T-helper 1 cell treated with Interleukin-12 subunit alpha and Interleukin-12 subunit beta and Interleukin-4 antibody, amounts not matched to agents 30 ng/mL and 1 ng/mL, for 36 hours (primary cell): Measurements from ENCODE around the gene CPT1A. TPM values are rescaled to one million over a fixed set of nuclear protein-coding genes. Genes with fewer than 3 reads are reported as not detected.

Experiments
- intact Hi-C: fragments of 100-400 bp; cut with micrococcal nuclease; formaldehyde crosslinking; loops from one replicate; pipeline ENCODE4 v1.15.1; 2024
- total RNA-seq: library from RNA; stranded (reverse); gene quantifications from 2 replicates; pipeline ENCODE4 v1.2.3, GENCODE V29; 2022

CPT1A gene
- total RNA-seq, 1 donor from 2014 or later, result 28.3 TPM

GRCh38 chr11:68832476-68833181 lies 9.1 kb downstream of the CPT1A start:
- intact Hi-C loops, result no loop called here

GRCh38 chr11:68831124-68831523 lies 10.6 kb downstream of the CPT1A start:
- intact Hi-C loops, result no loop called here

GRCh38 chr11:68829581-68829980 lies 12.1 kb downstream of the CPT1A start:
- intact Hi-C loops, result no loop called here

- intact Hi-C loops, result no loop called here
Observed at GRCh38 chr11:68828957-68829356, 12.8 kb downstream of the CPT1A start.

- intact Hi-C loops, result no loop called here
Observed at GRCh38 chr11:68828155-68828931, 13.4 kb downstream of the CPT1A start.

GRCh38 chr11:68827733-68828132 lies 14.0 kb downstream of the CPT1A start:
- intact Hi-C loops, result no loop called here

GRCh38 chr11:68826726-68827125 lies 15.0 kb downstream of the CPT1A start:
- intact Hi-C loops, result no loop called here

- intact Hi-C loops, result no loop called here
Observed at GRCh38 chr11:68825571-68825970, 16.1 kb downstream of the CPT1A start.

GRCh38 chr11:68822546-68822945 lies 19.2 kb downstream of the CPT1A start:
- intact Hi-C loops, result no loop called here

GRCh38 chr11:68821670-68822069 lies 20.0 kb downstream of the CPT1A start:
- intact Hi-C loops, result no loop called here

- intact Hi-C loops, result no loop called here
Observed at GRCh38 chr11:68819362-68819761, 22.4 kb downstream of the CPT1A start.

- intact Hi-C loops, result no loop called here
Observed at GRCh38 chr11:68818181-68818580, 23.5 kb downstream of the CPT1A start.

GRCh38 chr11:68817554-68817953 lies 24.2 kb downstream of the CPT1A start:
- intact Hi-C loops, result no loop called here

- intact Hi-C loops, result no loop called here
Observed at GRCh38 chr11:68816917-68817419, 24.7 kb downstream of the CPT1A start.

GRCh38 chr11:68816251-68816776 lies 25.4 kb downstream of the CPT1A start:
- intact Hi-C loops, result no loop called here

GRCh38 chr11:68813773-68814172 lies 27.9 kb downstream of the CPT1A start:
- intact Hi-C loops, result no loop called here

GRCh38 chr11:68812526-68812925 lies 29.2 kb downstream of the CPT1A start:
- intact Hi-C loops, result no loop called here

- intact Hi-C loops, result no loop called here
Observed at GRCh38 chr11:68810164-68810563, 31.6 kb downstream of the CPT1A start.

- intact Hi-C loops, result no loop called here
Observed at GRCh38 chr11:68809506-68809905, 32.2 kb downstream of the CPT1A start.

GRCh38 chr11:68808787-68809186 lies 32.9 kb downstream of the CPT1A start:
- intact Hi-C loops, result no loop called here

- intact Hi-C loops, result no loop called here
Observed at GRCh38 chr11:68806931-68807844, 34.5 kb downstream of the CPT1A start.
